ENCODE data around the gene RAB26.

DNA sequence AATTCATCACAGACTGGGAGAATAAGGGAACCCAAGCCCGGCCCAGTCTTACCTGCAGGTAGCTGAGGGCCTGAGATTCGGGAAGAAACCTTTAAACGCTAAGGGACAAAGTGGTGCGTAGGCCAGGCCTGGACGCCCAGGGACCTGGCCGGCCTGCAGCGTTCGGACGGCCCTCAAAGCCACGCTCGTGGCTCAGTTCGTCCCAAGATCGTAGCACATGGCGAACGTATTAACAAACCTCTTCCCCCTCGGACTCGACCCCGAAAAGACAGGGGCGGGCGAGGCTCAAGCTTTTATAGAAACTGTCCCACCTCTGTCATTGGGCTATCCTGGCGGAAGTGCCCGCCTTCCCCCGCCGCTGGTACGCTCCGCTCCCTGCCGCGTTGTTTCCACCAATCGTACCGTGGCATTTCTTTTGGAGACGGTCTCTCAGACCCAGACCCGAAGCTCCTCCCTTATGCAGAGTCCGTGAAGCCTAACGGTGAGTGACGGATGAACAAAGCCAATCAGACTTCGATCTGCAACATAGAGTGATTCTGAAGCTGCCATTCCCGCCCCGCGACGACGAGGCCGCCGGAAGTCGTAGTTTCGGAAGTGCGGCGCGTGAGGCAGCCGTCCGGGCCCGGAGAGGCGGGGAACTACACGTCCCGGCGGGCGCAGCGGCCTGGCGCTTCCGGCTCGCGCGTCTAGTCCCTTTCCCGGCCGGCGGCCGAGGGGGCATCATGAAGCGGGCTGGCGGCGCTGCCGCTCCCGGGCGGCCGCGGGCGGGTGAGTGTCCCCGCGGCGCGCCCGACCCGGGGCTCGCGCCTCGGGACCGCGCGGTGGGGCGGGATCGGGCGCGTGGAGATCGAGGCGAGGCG lies 6.9 kb downstream of the RAB26 start, which contains the start of gene TRAF7:
- TF ChIP-seq POLR2AphosphoS5 (IDR thresholded peaks at IDR 0.05; ENCODE audit: low read depth, low read length), result peak; percentile 100
- peak; percentile 100 for TF ChIP-seq POLR2A (IDR thresholded peaks at IDR 0.05; ENCODE audit: low read depth, low read length)
- peak; percentile 99 for TF ChIP-seq TAF1 (IDR thresholded peaks at IDR 0.05; ENCODE audit: borderline replicate concordance, low read depth, low read length)
